ENCODE results near the gene NQO2. TPM values are rescaled to one million over a fixed set of nuclear protein-coding genes. Genes with fewer than 3 reads are reported as not detected.

NQO2 gene
- total and polyA plus RNA-seq, 2 donors from 2014 or later, result 37.0 to 291 TPM

DNA sequence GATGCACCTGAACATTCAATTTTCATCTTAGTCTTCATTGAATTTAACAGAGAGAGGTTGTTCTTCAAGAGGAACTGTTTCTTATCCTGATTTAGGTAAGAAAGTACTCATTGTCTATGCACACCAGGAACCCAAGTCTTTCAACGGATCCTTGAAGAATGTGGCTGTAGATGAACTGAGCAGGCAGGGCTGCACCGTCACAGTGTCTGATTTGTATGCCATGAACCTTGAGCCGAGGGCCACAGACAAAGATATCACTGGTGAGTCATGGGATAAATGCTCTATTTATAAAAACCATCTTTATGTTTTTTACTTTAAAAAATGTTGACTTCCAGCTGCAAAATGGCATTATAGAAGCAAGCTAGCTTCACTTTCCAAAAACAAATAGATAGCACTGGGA, 10.2 kb downstream of the NQO2 start:
- H3K4me3 ChIP-seq (ENCODE audit: low read length in 3 of 3), result no peak overlapping the region
- FAIRE-seq (no peak), DNase-seq (no peak)
- no peak overlapping the region for H3K9ac ChIP-seq (ENCODE audit: low read length in 3 of 3)
- H3K36me3 ChIP-seq (ENCODE audit: control insufficient read depth in 2 of 3, insufficient read depth in 3 of 3, low read length in 3 of 3), result peaks cover 4 to 71% (median 33%) of the 10 kb centered on the region in 3 donors
- H3K9me3 ChIP-seq (ENCODE audit: control insufficient read depth in 2 of 3, insufficient read depth in 1 of 3, low read length in 3 of 3), result no peaks in the 10 kb centered on the region
- H3K4me1 ChIP-seq (ENCODE audit: control insufficient read depth in 2 of 3, insufficient read depth in 2 of 3, low read depth in 1 of 3, low read length in 3 of 3), result no peaks in the 10 kb centered on the region
- H3K27ac ChIP-seq (ENCODE audit: low read depth in 2 of 2, low read length in 2 of 2), result no peak overlapping the region
- no peak for TF ChIP-seq CTCF (IDR thresholded peaks at IDR 0.05; ENCODE audit: borderline replicate concordance, extremely low read depth, insufficient read depth)
- intact Hi-C loops (cut with DNase I), result no loop called here
- H3K27me3 ChIP-seq (ENCODE audit: control insufficient read depth, insufficient read depth, low read length), result no peaks in the 10 kb centered on the region

GRCh38 chr6:3011158-3011557, 11.5 kb downstream of the NQO2 start:
- H3K9ac ChIP-seq (ENCODE audit: low read length in 3 of 3), result no peak overlapping the region
- H3K36me3 ChIP-seq (ENCODE audit: control insufficient read depth in 2 of 3, insufficient read depth in 3 of 3, low read length in 3 of 3), result peaks cover 4 to 73% (median 37%) of the 10 kb centered on the region in 3 donors
- TF ChIP-seq CTCF (IDR thresholded peaks at IDR 0.05; ENCODE audit: borderline replicate concordance, extremely low read depth, insufficient read depth), result no peak
- H3K4me3 ChIP-seq (ENCODE audit: low read length in 3 of 3), result no peak overlapping the region
- no peaks in the 10 kb centered on the region for H3K9me3 ChIP-seq (ENCODE audit: control insufficient read depth in 2 of 3, insufficient read depth in 1 of 3, low read length in 3 of 3)
- FAIRE-seq (no peak), DNase-seq (no peak)
- H3K27me3 ChIP-seq (ENCODE audit: control insufficient read depth, insufficient read depth, low read length), result no peaks in the 10 kb centered on the region
- intact Hi-C loops (cut with DNase I), result no loop called here
- no peak overlapping the region for H3K27ac ChIP-seq (ENCODE audit: low read depth in 2 of 2, low read length in 2 of 2)
- H3K4me1 ChIP-seq (ENCODE audit: control insufficient read depth in 2 of 3, insufficient read depth in 2 of 3, low read depth in 1 of 3, low read length in 3 of 3), result no peaks in the 10 kb centered on the region

GRCh38 chr6:3011592-3011991, 11.9 kb downstream of the NQO2 start:
- intact Hi-C loops (cut with DNase I), result no loop called here
- TF ChIP-seq CTCF (IDR thresholded peaks at IDR 0.05; ENCODE audit: borderline replicate concordance, extremely low read depth, insufficient read depth), result no peak
- H3K9me3 ChIP-seq (ENCODE audit: control insufficient read depth in 2 of 3, insufficient read depth in 1 of 3, low read length in 3 of 3), result no peaks in the 10 kb centered on the region
- no peak for DNase-seq
- H3K27ac ChIP-seq (ENCODE audit: low read depth in 2 of 2, low read length in 2 of 2), result no peak overlapping the region
- no peak for FAIRE-seq
- no peaks in the 10 kb centered on the region for H3K27me3 ChIP-seq (ENCODE audit: control insufficient read depth, insufficient read depth, low read length)
- H3K9ac ChIP-seq (ENCODE audit: low read length in 3 of 3), result no peak overlapping the region
- no peak overlapping the region for H3K4me3 ChIP-seq (ENCODE audit: low read length in 3 of 3)
- H3K36me3 ChIP-seq (ENCODE audit: control insufficient read depth in 2 of 3, insufficient read depth in 3 of 3, low read length in 3 of 3), result peaks cover 4 to 75% (median 39%) of the 10 kb centered on the region in 3 donors
- no peaks in the 10 kb centered on the region for H3K4me1 ChIP-seq (ENCODE audit: control insufficient read depth in 2 of 3, insufficient read depth in 2 of 3, low read depth in 1 of 3, low read length in 3 of 3)

GRCh38 chr6:3013486-3013885, 13.8 kb downstream of the NQO2 start:
- FAIRE-seq (no peak), DNase-seq (peak in 1 of 5 donors; percentile 55)
- no peak overlapping the region for H3K4me3 ChIP-seq (ENCODE audit: low read length in 3 of 3)
- H3K9ac ChIP-seq (ENCODE audit: low read length in 3 of 3), result no peak overlapping the region
- H3K9me3 ChIP-seq (ENCODE audit: control insufficient read depth in 2 of 3, insufficient read depth in 1 of 3, low read length in 3 of 3), result no peaks in the 10 kb centered on the region
- H3K27ac ChIP-seq (ENCODE audit: low read depth in 2 of 2, low read length in 2 of 2), result no peak overlapping the region
- H3K27me3 ChIP-seq (ENCODE audit: control insufficient read depth, insufficient read depth, low read length), result no peaks in the 10 kb centered on the region
- no peak for TF ChIP-seq CTCF (IDR thresholded peaks at IDR 0.05; ENCODE audit: borderline replicate concordance, extremely low read depth, insufficient read depth)
- intact Hi-C loops (cut with DNase I), result no loop called here
- H3K4me1 ChIP-seq (ENCODE audit: control insufficient read depth in 2 of 3, insufficient read depth in 2 of 3, low read depth in 1 of 3, low read length in 3 of 3), result no peaks in the 10 kb centered on the region
- H3K36me3 ChIP-seq (ENCODE audit: control insufficient read depth in 2 of 3, insufficient read depth in 3 of 3, low read length in 3 of 3), result peaks cover 4 to 76% (median 32%) of the 10 kb centered on the region in 3 donors
